Astrocyte (in vitro differentiated cells and primary cell): ENCODE measurements around the gene MNAT1.

Experiments used
- EZH2 ChIP-seq: IDR thresholded peaks from 2 replicates; pipeline ENCODE4 v1.6.1; 2012; ENCODE audit warnings: mild to moderate bottlenecking, low read length, inconsistent platforms; ENCODE audit not compliant: insufficient read depth
- TF ChIP-seq, protein P1 (sequence below): IDR thresholded peaks from 2 replicates; pipeline ENCODE4 v1.5.1; 2011; ENCODE audit warnings: low read depth, mild to moderate bottlenecking, inconsistent platforms, low read length, moderate library complexity; ENCODE audit not compliant: insufficient read depth

DNA sequence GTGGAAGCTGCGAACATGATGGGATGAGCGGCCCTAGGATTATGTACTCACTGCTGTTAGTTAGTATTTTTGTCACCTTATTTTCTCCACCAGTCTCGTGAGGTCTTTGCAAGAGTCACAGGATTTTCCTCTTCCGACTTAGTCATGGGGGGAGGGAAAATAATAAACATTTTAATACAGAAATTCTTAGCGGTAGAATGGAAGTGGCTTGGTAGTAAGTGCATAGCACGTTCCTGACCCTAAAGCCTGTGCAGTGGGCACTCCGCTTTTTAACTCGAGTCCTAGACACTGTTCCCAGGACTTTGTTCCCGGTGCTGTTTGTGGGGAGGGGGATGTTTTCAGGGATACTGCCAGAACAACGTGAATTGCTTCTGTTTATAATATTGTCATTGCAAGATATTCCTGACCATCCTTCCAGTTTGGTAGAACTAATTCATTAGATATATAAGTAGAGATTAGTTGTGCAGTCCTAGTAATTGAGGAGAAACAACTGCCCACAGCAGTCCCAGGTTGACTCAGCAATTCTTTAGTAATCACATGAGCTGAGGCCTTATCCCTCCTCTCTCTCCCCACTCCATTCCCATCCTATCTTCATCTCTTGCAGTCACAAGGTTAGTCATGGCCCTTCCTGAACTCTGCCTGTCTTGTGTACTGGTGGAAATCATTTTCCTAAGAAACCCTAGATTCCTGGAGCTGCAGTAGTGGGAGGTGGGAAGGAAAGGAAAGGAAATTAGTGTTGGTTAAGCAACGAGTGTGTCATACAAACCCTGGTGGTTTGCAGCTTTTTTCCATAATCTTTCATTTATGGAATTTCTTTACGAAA is 247.3 kb downstream of the MNAT1 start:
- TF ChIP-seq, protein P1, sequence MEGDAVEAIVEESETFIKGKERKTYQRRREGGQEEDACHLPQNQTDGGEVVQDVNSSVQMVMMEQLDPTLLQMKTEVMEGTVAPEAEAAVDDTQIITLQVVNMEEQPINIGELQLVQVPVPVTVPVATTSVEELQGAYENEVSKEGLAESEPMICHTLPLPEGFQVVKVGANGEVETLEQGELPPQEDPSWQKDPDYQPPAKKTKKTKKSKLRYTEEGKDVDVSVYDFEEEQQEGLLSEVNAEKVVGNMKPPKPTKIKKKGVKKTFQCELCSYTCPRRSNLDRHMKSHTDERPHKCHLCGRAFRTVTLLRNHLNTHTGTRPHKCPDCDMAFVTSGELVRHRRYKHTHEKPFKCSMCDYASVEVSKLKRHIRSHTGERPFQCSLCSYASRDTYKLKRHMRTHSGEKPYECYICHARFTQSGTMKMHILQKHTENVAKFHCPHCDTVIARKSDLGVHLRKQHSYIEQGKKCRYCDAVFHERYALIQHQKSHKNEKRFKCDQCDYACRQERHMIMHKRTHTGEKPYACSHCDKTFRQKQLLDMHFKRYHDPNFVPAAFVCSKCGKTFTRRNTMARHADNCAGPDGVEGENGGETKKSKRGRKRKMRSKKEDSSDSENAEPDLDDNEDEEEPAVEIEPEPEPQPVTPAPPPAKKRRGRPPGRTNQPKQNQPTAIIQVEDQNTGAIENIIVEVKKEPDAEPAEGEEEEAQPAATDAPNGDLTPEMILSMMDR: no peak
- TF ChIP-seq EZH2: no peak
